ENCODE data around the gene NUB1. TPM values are rescaled to one million over a fixed set of nuclear protein-coding genes. Genes with fewer than 3 reads are reported as not detected.

NUB1 gene
- total RNA-seq, 1 donor from 2014 or later = 47.5 TPM

GRCh38 chr7:151343516-151343915 lies 1.9 kb downstream of the NUB1 start:
- TF ChIP-seq CTCF (IDR thresholded peaks at IDR 0.05) = no peak
- Mint-ChIP-seq H3K36me3 (ENCODE audit: low read depth) (peaks cover 37% of the 10 kb centered on the region), H3K27ac (peak overlapping the region; percentile 86), H3K4me3 (peak overlapping the region; percentile 86), H3K27me3 (no peaks in the 10 kb centered on the region), H3K4me1 (peaks cover 57% of the 10 kb centered on the region), H3K9me3 (peaks cover 2% of the 10 kb centered on the region)
- intact Hi-C loops (cut with micrococcal nuclease) = loop anchor here (5.0 to 10.0 kb wide), 4 partner anchors 289 to 1629 kb away; partner anchors contain the start of genes CDK5, SLC4A2 and XRCC2
- no peak for DNase-seq
- ChIA-PET POLR2A (interaction anchor here (0.5 to 1.1 kb wide), 2 partner anchors 8 to 28 kb away, joined by 3 to 5 read pairs; no protein-coding TSS in a partner anchor), CTCF (interaction anchor here (0.8 to 4.7 kb wide), 2 partner anchors 8 to 27 kb away, joined by 4 to 34 read pairs; no protein-coding TSS in a partner anchor)
- ATAC-seq (ENCODE audit: low read depth) = no peak

GRCh38 chr7:151345576-151346469 lies 4.2 kb downstream of the NUB1 start:
- no peaks in the 10 kb centered on the region for H3K27me3 Mint-ChIP-seq
- H3K36me3 Mint-ChIP-seq (ENCODE audit: low read depth) = peaks cover 43% of the 10 kb centered on the region
- H3K27ac Mint-ChIP-seq = peak overlapping the region; percentile 48
- H3K4me1 Mint-ChIP-seq = peaks cover 60% of the 10 kb centered on the region
- no peaks in the 10 kb centered on the region for H3K9me3 Mint-ChIP-seq
- CTCF ChIA-PET = interaction anchor here (1.6 kb wide), 1 partner anchor 30 kb away, joined by 11 read pairs; no protein-coding TSS in a partner anchor
- intact Hi-C loops (cut with micrococcal nuclease) = loop anchor here (10.0 kb wide), 3 partner anchors 291 to 1631 kb away; partner anchors contain the start of genes CDK5, SLC4A2 and XRCC2
- no peak for ATAC-seq (ENCODE audit: low read depth)
- POLR2A ChIA-PET = no interaction called here
- TF ChIP-seq CTCF (IDR thresholded peaks at IDR 0.05) = no peak
- no peak overlapping the region for H3K4me3 Mint-ChIP-seq
- DNase-seq = no peak

- TF ChIP-seq CTCF (IDR thresholded peaks at IDR 0.05) = no peak
- CTCF ChIA-PET = no interaction called here
- Mint-ChIP-seq H3K36me3 (ENCODE audit: low read depth) (peaks cover 46% of the 10 kb centered on the region), H3K4me3 (no peak overlapping the region), H3K9me3 (no peaks in the 10 kb centered on the region), H3K4me1 (peaks cover 66% of the 10 kb centered on the region), H3K27ac (no peak overlapping the region), H3K27me3 (no peaks in the 10 kb centered on the region)
- intact Hi-C loops (cut with micrococcal nuclease) = loop anchor here (10.0 kb wide), 3 partner anchors 292 to 1632 kb away; partner anchors contain the start of genes CDK5, SLC4A2 and XRCC2
- ATAC-seq (ENCODE audit: low read depth) (no peak), DNase-seq (no peak)
- POLR2A ChIA-PET = no interaction called here
These were observed 4.8 kb downstream of the NUB1 start for GRCh38 chr7:151346470-151346769.

- Mint-ChIP-seq H3K9me3 (no peaks in the 10 kb centered on the region), H3K27ac (peak overlapping the region; percentile 80), H3K27me3 (no peaks in the 10 kb centered on the region), H3K36me3 (ENCODE audit: low read depth) (peaks cover 50% of the 10 kb centered on the region), H3K4me1 (peaks cover 74% of the 10 kb centered on the region), H3K4me3 (no peak overlapping the region)
- ChIA-PET CTCF (no interaction called here), POLR2A (no interaction called here)
- TF ChIP-seq CTCF (IDR thresholded peaks at IDR 0.05) = no peak
- DNase-seq (no peak), ATAC-seq (ENCODE audit: low read depth) (no peak)
- intact Hi-C loops (cut with micrococcal nuclease) = loop anchor here (10.0 kb wide), 3 partner anchors 292 to 1632 kb away; partner anchors contain the start of genes CDK5, SLC4A2 and XRCC2
These were observed 5.6 kb downstream of the NUB1 start for GRCh38 chr7:151347200-151347599.

- Mint-ChIP-seq H3K9me3 (no peaks in the 10 kb centered on the region), H3K36me3 (ENCODE audit: low read depth) (peaks cover 54% of the 10 kb centered on the region), H3K4me1 (peaks cover 64% of the 10 kb centered on the region), H3K27ac (peak overlapping the region; percentile 99), H3K4me3 (peak overlapping the region; percentile 88), H3K27me3 (no peaks in the 10 kb centered on the region)
- ATAC-seq (ENCODE audit: low read depth) (no peak), DNase-seq (no peak)
- ChIA-PET CTCF (interaction anchor here (4.3 to 7.4 kb wide), 2 partner anchors 9 to 32 kb away, joined by 27 to 205 read pairs; partner anchors contain the start of gene NUB1), POLR2A (interaction anchor here (0.9 kb wide), 1 partner anchor 283 kb away, joined by 3 read pairs; no protein-coding TSS in a partner anchor)
- intact Hi-C loops (cut with micrococcal nuclease) = loop anchor here (10.0 kb wide), 3 partner anchors 294 to 1634 kb away; partner anchors contain the start of genes CDK5, SLC4A2 and XRCC2
- no peak for TF ChIP-seq CTCF (IDR thresholded peaks at IDR 0.05)
These were observed 7.4 kb downstream of the NUB1 start for GRCh38 chr7:151348970-151349369.
